ENCODE results near the gene EPC2. TPM values are rescaled to one million over a fixed set of nuclear protein-coding genes. Genes with fewer than 3 reads are reported as not detected.

EPC2 gene
- total and polyA plus RNA-seq, 2 of the 8 experiments (the other 6 are each of a cell fraction or from before 2014, with no cell fraction given): 16.1 to 25.7 TPM

- FAIRE-seq (no peak), DNase-seq (ENCODE audit: low read depth in 1 of 2, low spot score in 2 of 2) (peak in 1 of 2 experiments; percentile 39)
- Histone ChIP-seq H4K8ac (ENCODE audit: extremely low read depth, insufficient read depth, low read length) (peak overlapping the region; percentile 36; the same call in 1 of the 2 replicates), H3K23ac (ENCODE audit: insufficient read length) (no peak overlapping the region), H3K79me2 (ENCODE audit: control insufficient read depth in 1 of 2, insufficient read depth in 2 of 2, low read length in 2 of 2) (no peaks in the 10 kb centered on the region), H4K20me1 (replicated peaks in 1 of 2; ENCODE audit: control insufficient read depth in 1 of 2, insufficient read depth in 2 of 2, low read length in 2 of 2) (no peaks in the 10 kb centered on the region), H3K4me1 (replicated peaks in 1 of 4; ENCODE audit: control insufficient read depth in 3 of 4, insufficient read depth in 4 of 4, low read length in 3 of 4) (peaks cover 1 to 33% (median 10%) of the 10 kb centered on the region in 4 experiments), H3K9ac (replicated peaks in 1 of 4; ENCODE audit: extremely low read depth in 1 of 4, low read depth in 3 of 4, low read length in 3 of 4) (no peak overlapping the region; a peak in 1 of 7 replicates), H2BK15ac (ENCODE audit: low read length) (peak overlapping the region; percentile 72; the same call in 1 of the 2 replicates), H2BK5ac (ENCODE audit: low read depth, low read length) (peak overlapping the region; percentile 81; the same call in 1 of the 2 replicates), H4K5ac (ENCODE audit: insufficient read length, low read depth, low read length) (no peak overlapping the region), H2BK20ac (ENCODE audit: low read length) (peak overlapping the region; percentile 92; the same call in 1 of the 2 replicates), H2AFZ (ENCODE audit: low read length) (0 out of 2 replicates have a peak overlapping the region, but pooled peaks have one; percentile 16), H3K4ac (replicated peaks; ENCODE audit: insufficient read length, low read depth, low read length) (peak overlapping the region; percentile 61), H3K23me2 (ENCODE audit: low read depth, low read length) (no peaks in the 10 kb centered on the region), H3K14ac (ENCODE audit: insufficient read length) (no peak overlapping the region), H3K56ac (replicated peaks; ENCODE audit: insufficient read length, low read depth, low read length) (no peak overlapping the region), H4K91ac (replicated peaks; ENCODE audit: insufficient read length, low read length) (peak overlapping the region; percentile 72), H3K27me3 (replicated peaks in 1 of 4; ENCODE audit: control insufficient read depth in 3 of 4, extremely low read depth in 1 of 4, insufficient read depth in 3 of 4, low read length in 3 of 4) (no peaks in the 10 kb centered on the region; a peak in 1 of 7 replicates), H3K79me1 (ENCODE audit: low read depth, low read length) (no peaks in the 10 kb centered on the region), H3K18ac (ENCODE audit: extremely low read depth, low read length) (peak overlapping the region; percentile 95), H3K4me2 (ENCODE audit: insufficient read depth in 1 of 2, low read depth in 2 of 2, low read length in 2 of 2) (no peak overlapping the region), H2AK5ac (ENCODE audit: low read depth, low read length) (peak overlapping the region; percentile 84; the same call in 1 of the 2 replicates), H2BK12ac (ENCODE audit: low read depth, low read length) (peak overlapping the region; percentile 98), H3K36me3 (ENCODE audit: control insufficient read depth in 2 of 4, insufficient read depth in 4 of 4, low read length in 3 of 4) (no peaks in the 10 kb centered on the region), H2BK120ac (replicated peaks; ENCODE audit: low read depth, low read length) (peak overlapping the region; percentile 88), H3K9me3 (ENCODE audit: insufficient read depth in 2 of 2, low read depth in 1 of 2, low read length in 1 of 2) (0 out of 4 replicates have a peak, but pooled peaks cover 0 to 3% of the 10 kb centered on the region in 2 experiments), H3K4me3 (ENCODE audit: extremely low read depth in 1 of 4, insufficient read depth in 2 of 4, low read depth in 3 of 4, low read length in 4 of 4) (no peak overlapping the region), H3K27ac (ENCODE audit: low read depth, low read length) (no peak overlapping the region)
- 96% methylated on average over 6 of the region's 6 CpGs; no CpG with 5 or more reads in 1 of the 2 experiments for WGBS, 2 experiments (ENCODE audit: extremely low coverage in 1 of 2, insufficient coverage in 1 of 2, insufficient read length in 1 of 2, insufficient replicate concordance in 2 of 2, low coverage in 1 of 2, low lambda C conversion rate in 2 of 2, missing lambda C conversion rate in 1 of 2)
- POLR2A ChIA-PET (ENCODE audit: partially characterized antibody): interaction anchor here (0.9 kb wide), 1 partner anchor 63 kb away, joined by 3 read pairs; no protein-coding TSS in a partner anchor
- CTCF ChIA-PET (ENCODE audit: partially characterized antibody): interaction anchor here (0.9 to 1.7 kb wide), 7 partner anchors 13 to 834 kb away, joined by 3 to 7 read pairs (median 5); no protein-coding TSS in a partner anchor
- TF ChIP-seq POU5F1 (IDR thresholded peaks at IDR 0.05; ENCODE audit: low read depth, low read length): no peak
- peak; percentile 29; the same call in 1 of the 2 replicates for TF ChIP-seq E2F6 (IDR thresholded peaks at IDR 0.05)
- TF ChIP-seq RXRA (IDR thresholded peaks at IDR 0.05; ENCODE audit: insufficient read depth, low read depth, low read length): no peak
- TF ChIP-seq TEAD4 (IDR thresholded peaks at IDR 0.05; ENCODE audit: low read depth, low read length): no peak
- no peak for TF ChIP-seq ATF2 (IDR thresholded peaks at IDR 0.05; ENCODE audit: low read length)
- peak; percentile 56 for TF ChIP-seq MAX (IDR thresholded peaks at IDR 0.05)
- no peak for TF ChIP-seq KDM1A (IDR thresholded peaks at IDR 0.05; ENCODE audit: borderline replicate concordance, low read length)
- TF ChIP-seq KDM5A (IDR thresholded peaks at IDR 0.05; ENCODE audit: low read length): no peak
These were observed 167.8 kb downstream of the EPC2 start for GRCh38 chr2:148812306-148812705.

Measured in H1 (cell line).